GM12801 (cell line): ENCODE measurements around the gene GRPEL2.

ENCODE experiments used
- TF ChIP-seq, protein P1 (sequence below): IDR thresholded peaks from one replicate; pipeline ENCODE4 v1.5.1; 2011; ENCODE audit warnings: control low read depth; ENCODE audit not compliant: insufficient read length; ENCODE audit errors: extremely low read depth

GRPEL2 gene

DNA sequence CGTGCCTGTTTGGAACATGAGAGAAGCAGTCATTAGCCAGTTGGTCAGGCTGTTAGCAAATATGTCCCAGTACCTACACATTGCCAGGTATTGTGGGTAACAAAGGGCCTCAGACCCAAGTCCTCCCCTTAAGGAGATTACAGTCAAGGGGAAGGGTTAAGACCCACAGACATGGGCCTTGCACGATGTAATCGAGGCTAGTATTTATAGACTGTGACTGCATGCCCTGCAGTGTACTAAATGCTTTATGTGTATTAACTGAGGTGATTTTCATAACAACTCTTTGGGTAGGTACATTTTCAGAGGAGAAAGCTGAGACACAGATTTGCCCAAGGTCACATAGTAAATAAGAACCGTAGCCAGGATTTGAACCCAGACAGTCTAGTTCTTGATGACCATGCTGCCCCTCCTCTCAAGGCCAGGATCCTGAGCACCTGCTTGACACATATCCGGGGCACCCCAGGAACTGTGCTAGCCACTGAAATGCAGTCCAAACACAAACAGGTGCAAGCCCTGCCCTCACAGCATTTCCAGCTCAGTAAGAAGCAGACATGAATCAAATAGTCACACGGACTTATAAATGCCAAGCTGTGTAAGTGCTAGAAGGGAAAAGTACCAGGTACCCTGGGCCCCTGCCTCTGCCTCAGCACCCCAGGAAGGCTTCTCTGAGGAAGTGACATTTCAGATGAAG lies 32.0 kb upstream of the GRPEL2 start:
- TF ChIP-seq, protein P1, sequence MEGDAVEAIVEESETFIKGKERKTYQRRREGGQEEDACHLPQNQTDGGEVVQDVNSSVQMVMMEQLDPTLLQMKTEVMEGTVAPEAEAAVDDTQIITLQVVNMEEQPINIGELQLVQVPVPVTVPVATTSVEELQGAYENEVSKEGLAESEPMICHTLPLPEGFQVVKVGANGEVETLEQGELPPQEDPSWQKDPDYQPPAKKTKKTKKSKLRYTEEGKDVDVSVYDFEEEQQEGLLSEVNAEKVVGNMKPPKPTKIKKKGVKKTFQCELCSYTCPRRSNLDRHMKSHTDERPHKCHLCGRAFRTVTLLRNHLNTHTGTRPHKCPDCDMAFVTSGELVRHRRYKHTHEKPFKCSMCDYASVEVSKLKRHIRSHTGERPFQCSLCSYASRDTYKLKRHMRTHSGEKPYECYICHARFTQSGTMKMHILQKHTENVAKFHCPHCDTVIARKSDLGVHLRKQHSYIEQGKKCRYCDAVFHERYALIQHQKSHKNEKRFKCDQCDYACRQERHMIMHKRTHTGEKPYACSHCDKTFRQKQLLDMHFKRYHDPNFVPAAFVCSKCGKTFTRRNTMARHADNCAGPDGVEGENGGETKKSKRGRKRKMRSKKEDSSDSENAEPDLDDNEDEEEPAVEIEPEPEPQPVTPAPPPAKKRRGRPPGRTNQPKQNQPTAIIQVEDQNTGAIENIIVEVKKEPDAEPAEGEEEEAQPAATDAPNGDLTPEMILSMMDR = no peak

DNA sequence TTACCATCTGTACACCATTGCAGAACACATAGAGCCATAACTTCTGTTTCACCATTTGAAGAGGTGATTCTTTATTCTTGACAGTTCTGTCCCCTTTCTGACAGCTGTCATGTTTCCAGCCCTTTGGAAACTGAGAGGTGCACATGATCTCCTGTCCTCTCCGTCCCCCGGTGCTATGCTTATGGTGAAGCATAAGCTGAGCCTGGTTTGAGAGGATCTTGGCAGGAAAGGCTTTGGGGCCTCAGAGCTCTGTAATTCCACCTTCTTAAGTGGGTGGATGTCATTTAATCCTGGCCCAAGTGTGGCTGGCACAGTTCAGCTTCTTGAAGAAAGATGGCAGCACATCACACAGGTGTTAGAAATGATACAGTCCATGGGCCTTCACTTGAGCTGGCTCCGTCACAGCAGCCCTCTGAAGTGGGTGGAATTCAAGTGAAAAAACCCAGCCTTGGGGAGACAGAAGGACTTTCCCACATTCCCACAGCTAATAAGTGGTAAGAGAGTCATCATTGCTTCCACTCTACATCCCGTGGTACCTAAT lies 30.7 kb upstream of the GRPEL2 start:
- TF ChIP-seq, protein P1 = no peak

DNA sequence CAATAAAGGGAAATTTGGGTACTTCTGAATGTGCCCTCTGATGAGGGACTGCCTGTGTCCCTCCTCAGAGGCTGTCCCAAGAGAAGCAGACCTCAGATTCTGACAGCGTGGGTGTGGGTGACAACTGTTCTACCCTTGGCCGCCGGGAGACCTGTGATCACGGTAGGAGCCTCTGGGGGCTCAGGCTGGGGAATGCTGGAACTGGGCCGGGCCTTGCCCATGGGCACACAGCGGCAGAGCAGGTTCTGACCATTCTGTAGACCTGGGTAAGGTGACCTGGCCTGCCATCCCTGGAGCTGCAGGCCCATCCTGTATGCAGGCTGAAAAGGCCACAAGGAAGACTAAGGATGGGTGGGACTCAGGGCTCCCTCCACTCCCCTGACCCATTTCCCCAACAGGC lies 29.5 kb upstream of the GRPEL2 start:
- TF ChIP-seq, protein P1 = no peak

DNA sequence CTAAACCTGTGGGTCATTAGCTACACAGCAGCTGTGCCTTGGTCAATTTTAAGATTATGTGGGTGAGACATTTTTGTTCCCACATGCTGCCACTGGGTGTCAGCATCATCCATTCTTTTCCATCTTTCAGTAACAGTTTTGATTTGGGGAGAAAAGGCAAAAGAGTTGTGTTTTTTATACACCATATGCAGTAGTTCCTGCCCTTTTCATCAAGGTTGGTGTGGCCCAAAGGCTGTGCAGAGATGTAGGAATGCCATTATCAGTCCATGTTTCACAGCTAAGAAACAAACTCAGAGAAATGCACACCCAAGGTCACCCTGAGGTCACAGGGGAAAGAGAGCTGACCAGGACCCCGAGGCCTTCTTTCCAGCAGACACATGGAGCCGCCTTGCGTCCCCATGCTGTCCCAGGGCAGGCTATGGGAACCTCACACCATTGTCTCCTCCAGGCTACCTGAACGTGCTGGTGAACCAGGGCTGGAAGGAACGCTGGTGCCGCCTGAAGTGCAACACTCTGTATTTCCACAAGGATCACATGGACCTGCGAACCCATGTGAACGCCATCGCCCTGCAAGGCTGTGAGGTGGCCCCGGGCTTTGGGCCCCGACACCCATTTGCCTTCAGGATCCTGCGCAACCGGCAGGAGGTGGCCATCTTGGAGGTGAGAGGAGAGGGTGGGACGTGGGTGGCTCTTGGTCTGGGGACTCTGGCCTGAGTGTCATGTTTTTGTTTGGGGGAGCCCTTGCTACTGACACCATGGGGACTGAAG lies 27.8 kb upstream of the GRPEL2 start:
- TF ChIP-seq, protein P1 = no peak

DNA sequence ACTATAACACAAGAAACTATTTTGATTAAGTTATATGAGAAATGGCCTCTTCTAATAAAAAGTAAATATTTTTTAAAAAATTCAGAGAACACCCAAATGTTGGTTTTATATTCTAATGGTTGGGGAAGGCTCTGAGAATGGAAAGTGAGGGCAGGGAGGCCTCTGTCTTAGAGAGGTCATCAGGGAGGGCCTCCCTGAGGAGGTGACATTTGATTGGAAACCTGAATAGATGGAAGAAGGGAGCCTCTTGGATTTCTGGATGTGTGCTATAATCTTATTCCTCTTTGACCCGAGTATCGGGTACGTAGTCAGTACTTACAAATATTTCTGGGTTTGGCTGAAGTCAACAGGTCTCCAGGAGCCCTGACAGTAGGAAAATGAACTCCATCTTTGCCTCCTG lies 26.1 kb upstream of the GRPEL2 start:
- TF ChIP-seq, protein P1 = no peak

DNA sequence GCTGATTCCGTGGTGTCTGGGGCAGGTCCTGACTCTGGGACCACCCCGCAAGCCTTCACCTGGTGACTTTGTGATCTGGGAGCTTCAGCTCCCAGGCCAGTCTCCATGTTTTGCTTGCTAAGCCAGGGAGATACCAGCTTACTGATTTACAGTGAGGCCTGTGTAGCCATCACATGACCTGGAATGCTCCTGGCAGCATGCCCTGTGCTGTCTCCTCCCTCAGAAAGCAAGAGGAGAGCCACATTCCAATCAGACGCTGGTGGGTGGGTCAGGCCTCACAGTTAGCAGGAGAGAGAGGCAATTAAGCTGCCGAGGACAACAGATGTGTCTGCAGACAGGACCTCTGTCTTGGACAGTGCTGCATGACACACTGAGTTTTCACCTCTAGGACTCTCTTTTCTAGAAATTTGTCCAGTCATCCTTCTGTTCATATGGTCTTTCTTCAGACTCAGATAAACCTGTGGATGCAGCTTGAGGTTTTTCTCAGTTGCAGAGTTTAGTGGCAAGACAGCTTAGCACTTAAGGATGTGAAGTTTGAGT lies 24.4 kb upstream of the GRPEL2 start:
- TF ChIP-seq, protein P1 = no peak

DNA sequence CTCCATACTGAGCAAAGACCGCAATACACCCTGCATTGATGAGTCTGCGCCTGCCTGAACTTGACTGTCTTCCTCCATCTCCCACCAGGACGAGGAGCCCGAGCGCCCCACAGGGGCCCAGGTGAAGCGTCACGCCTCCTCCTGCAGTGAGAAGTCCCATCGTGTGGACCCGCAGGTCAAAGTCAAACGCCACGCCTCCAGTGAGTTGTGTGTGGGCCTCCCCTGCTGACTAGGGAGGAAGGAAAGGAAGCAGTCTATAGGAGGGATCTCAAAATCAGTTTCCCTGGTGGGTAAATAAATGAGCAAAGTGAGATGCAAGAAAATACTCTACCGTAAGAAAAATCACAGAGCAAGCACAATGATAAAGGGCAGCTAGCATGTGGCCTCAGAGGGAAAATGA lies 22.8 kb upstream of the GRPEL2 start:
- TF ChIP-seq, protein P1 = no peak
